Measurements from ENCODE around the gene LSM7.

GRCh38 chr19:2317300-2317699 lies 11.1 kb downstream of the LSM7 start:
- TF ChIP-seq SMARCA5 (IDR thresholded peaks at IDR 0.05) (no peak), ZNF143 (CRISPR knock-in tag; IDR thresholded peaks at IDR 0.05) (no peak), TARDBP (IDR thresholded peaks at IDR 0.05) (no peak), CTCF (IDR thresholded peaks at IDR 0.05 in 2 of 3, conservative IDR thresholded peaks at IDR 0.05 in 1 of 3; ENCODE audit: insufficient read depth in 2 of 3, low read depth in 1 of 3, low read length in 3 of 3) (no peak), ZBTB33 (CRISPR knock-in tag; IDR thresholded peaks at IDR 0.05) (no peak), ZNF408 (CRISPR knock-in tag; IDR thresholded peaks at IDR 0.05; ENCODE audit: low read depth) (no peak)

Data from K562 (cell line).